T-helper 17 cell (primary cell): Measurements from ENCODE around the gene TSC1. TPM values are rescaled to one million over a fixed set of nuclear protein-coding genes. Genes with fewer than 3 reads are reported as not detected.

Source experiments
- ATAC-seq: fragments of 150-1000 bp; cut with Tn5 transposase; 2 replicates; pipeline ENCODE4 v1.10.0; 2021; ENCODE audit warnings: mild to moderate bottlenecking, moderate library complexity
- DNase-seq, 3 donors: peaks; one replicate each; pipeline versions ENCODE4 v3.0.0 to v3.0.0-alpha.2; 2020 to 2021
- H3K9me3 ChIP-seq: one replicate; pipeline ENCODE4 v1.7.0; 2013; ENCODE audit warnings: low read length, mild to moderate bottlenecking; ENCODE audit not compliant: control insufficient read depth, poor library complexity, severe bottlenecking
- H3K27ac Mint-ChIP-seq: one replicate; pipeline ENCODE4 v1.8.0; 2022; ENCODE audit warnings: mild to moderate bottlenecking, moderate library complexity, mixed read lengths
- H3K27me3 Mint-ChIP-seq: one replicate; pipeline ENCODE4 v1.8.0; 2022; ENCODE audit warnings: mixed read lengths
- H3K36me3 Mint-ChIP-seq: one replicate; pipeline ENCODE4 v1.8.0; 2022; ENCODE audit warnings: low read depth, mixed read lengths
- H3K4me1 Mint-ChIP-seq: one replicate; pipeline ENCODE4 v1.8.0; 2022; ENCODE audit warnings: mild to moderate bottlenecking, mixed read lengths
- H3K4me3 Mint-ChIP-seq: one replicate; pipeline ENCODE4 v1.8.0; 2022; ENCODE audit warnings: mild to moderate bottlenecking, moderate library complexity, mixed read lengths
- total RNA-seq, 4 donors: library from RNA in 2 of 4; stranded (reverse) in 2 of 4; gene quantifications; one replicate each; pipeline ENCODE4 v1.2.3 and lab custom pipeline; 2022 to 2026

Gene TSC1
- total RNA-seq, 2 donors from 2014 or later = 51.2 to 58.3 TPM

GRCh38 chr9:132942541-132943182 is 1.8 kb downstream of the TSC1 start:
- Mint-ChIP-seq H3K4me1 (peaks cover 16% of the 10 kb centered on the region), H3K27ac (peak overlapping the region; percentile 100), H3K36me3 (peaks cover 3% of the 10 kb centered on the region), H3K4me3 (peak overlapping the region; percentile 25), H3K27me3 (no peaks in the 10 kb centered on the region)
- no peaks in the 10 kb centered on the region for H3K9me3 ChIP-seq
- ATAC-seq (no peak), DNase-seq (no peak)

GRCh38 chr9:132939169-132939568 is 5.2 kb downstream of the TSC1 start:
- no peak for ATAC-seq
- Mint-ChIP-seq H3K4me1 (peaks cover 18% of the 10 kb centered on the region), H3K27me3 (no peaks in the 10 kb centered on the region)

GRCh38 chr9:132937463-132937901 is 6.9 kb downstream of the TSC1 start:
- DNase-seq (no peak), ATAC-seq (no peak)
- Mint-ChIP-seq H3K36me3 (peaks cover 2% of the 10 kb centered on the region), H3K27me3 (no peaks in the 10 kb centered on the region), H3K4me3 (no peak overlapping the region), H3K27ac (no peak overlapping the region), H3K4me1 (peaks cover 16% of the 10 kb centered on the region)
- no peaks in the 10 kb centered on the region for H3K9me3 ChIP-seq

More at GRCh38 chr9:132939169-132939568, 5.2 kb downstream of the TSC1 start:
- DNase-seq = no peak
- H3K36me3 Mint-ChIP-seq = no peaks in the 10 kb centered on the region
- peak overlapping the region; percentile 8 for H3K27ac Mint-ChIP-seq
- no peaks in the 10 kb centered on the region for H3K9me3 ChIP-seq
- no peak overlapping the region for H3K4me3 Mint-ChIP-seq

GRCh38 chr9:132935026-132935425 is 9.4 kb downstream of the TSC1 start:
- peaks cover 6% of the 10 kb centered on the region for H3K36me3 Mint-ChIP-seq
- H3K9me3 ChIP-seq = no peaks in the 10 kb centered on the region
- H3K4me1 Mint-ChIP-seq = peaks cover 21% of the 10 kb centered on the region
- no peaks in the 10 kb centered on the region for H3K27me3 Mint-ChIP-seq
- H3K4me3 Mint-ChIP-seq = no peak overlapping the region
- no peak for ATAC-seq
- no peak overlapping the region for H3K27ac Mint-ChIP-seq
- DNase-seq = no peak

- Mint-ChIP-seq H3K27ac (no peak overlapping the region), H3K4me3 (no peak overlapping the region), H3K36me3 (peaks cover 11% of the 10 kb centered on the region), H3K27me3 (no peaks in the 10 kb centered on the region), H3K4me1 (peaks cover 22% of the 10 kb centered on the region)
- ATAC-seq (no peak), DNase-seq (no peak)
- no peaks in the 10 kb centered on the region for H3K9me3 ChIP-seq
Measured at GRCh38 chr9:132931178-132931735, 13.2 kb downstream of the TSC1 start.

GRCh38 chr9:132927704-132928103 is 16.7 kb downstream of the TSC1 start:
- H3K27ac Mint-ChIP-seq = no peak overlapping the region
- no peak for DNase-seq
- H3K36me3 Mint-ChIP-seq = peaks cover 15% of the 10 kb centered on the region
- H3K27me3 Mint-ChIP-seq = no peaks in the 10 kb centered on the region
- H3K4me1 Mint-ChIP-seq = peaks cover 10% of the 10 kb centered on the region
- no peak overlapping the region for H3K4me3 Mint-ChIP-seq
- H3K9me3 ChIP-seq = no peaks in the 10 kb centered on the region
- ATAC-seq = no peak

GRCh38 chr9:132923346-132923902 is 21.0 kb downstream of the TSC1 start:
- no peak overlapping the region for H3K27ac Mint-ChIP-seq
- H3K36me3 Mint-ChIP-seq = peaks cover 23% of the 10 kb centered on the region

GRCh38 chr9:132919614-132920268 is 24.7 kb downstream of the TSC1 start:
- no peaks in the 10 kb centered on the region for H3K27me3 Mint-ChIP-seq
- no peak for ATAC-seq
- DNase-seq = no peak
- H3K4me1 Mint-ChIP-seq = peaks cover 4% of the 10 kb centered on the region
- H3K4me3 Mint-ChIP-seq = no peak overlapping the region
- peaks cover 23% of the 10 kb centered on the region for H3K36me3 Mint-ChIP-seq
- no peak overlapping the region for H3K27ac Mint-ChIP-seq
- H3K9me3 ChIP-seq = no peaks in the 10 kb centered on the region

More at GRCh38 chr9:132923346-132923902, 21.0 kb downstream of the TSC1 start:
- Mint-ChIP-seq H3K27me3 (no peaks in the 10 kb centered on the region), H3K4me3 (no peak overlapping the region), H3K4me1 (peaks cover 6% of the 10 kb centered on the region)
- ATAC-seq (no peak), DNase-seq (no peak)
- H3K9me3 ChIP-seq = no peaks in the 10 kb centered on the region

GRCh38 chr9:132914924-132915323 is 29.5 kb downstream of the TSC1 start:
- Mint-ChIP-seq H3K4me1 (peaks cover 6% of the 10 kb centered on the region), H3K36me3 (peaks cover 16% of the 10 kb centered on the region), H3K27ac (no peak overlapping the region), H3K4me3 (no peak overlapping the region), H3K27me3 (no peaks in the 10 kb centered on the region)
- no peak for ATAC-seq
- DNase-seq = no peak
- no peaks in the 10 kb centered on the region for H3K9me3 ChIP-seq

- Mint-ChIP-seq H3K36me3 (peaks cover 6% of the 10 kb centered on the region), H3K4me3 (no peak overlapping the region), H3K27ac (no peak overlapping the region), H3K27me3 (no peaks in the 10 kb centered on the region), H3K4me1 (peaks cover 11% of the 10 kb centered on the region)
- DNase-seq = no peak
- no peaks in the 10 kb centered on the region for H3K9me3 ChIP-seq
- ATAC-seq = no peak
Measured at GRCh38 chr9:132912131-132912530, 32.3 kb downstream of the TSC1 start.

GRCh38 chr9:132910376-132910775 is 34.0 kb downstream of the TSC1 start:
- Mint-ChIP-seq H3K27ac (no peak overlapping the region), H3K4me3 (no peak overlapping the region), H3K36me3 (peaks cover 6% of the 10 kb centered on the region), H3K27me3 (no peaks in the 10 kb centered on the region), H3K4me1 (peaks cover 11% of the 10 kb centered on the region)
- DNase-seq (no peak), ATAC-seq (no peak)
- no peaks in the 10 kb centered on the region for H3K9me3 ChIP-seq

- no peak for DNase-seq
- Mint-ChIP-seq H3K36me3 (peaks cover 6% of the 10 kb centered on the region), H3K27me3 (no peaks in the 10 kb centered on the region), H3K4me1 (peaks cover 11% of the 10 kb centered on the region), H3K27ac (peak overlapping the region; percentile 83), H3K4me3 (no peak overlapping the region)
- H3K9me3 ChIP-seq = no peaks in the 10 kb centered on the region
- no peak for ATAC-seq
Measured at GRCh38 chr9:132909311-132909710, 35.1 kb downstream of the TSC1 start.

- DNase-seq (no peak), ATAC-seq (peak; percentile 77)
- peaks cover 11% of the 10 kb centered on the region for H3K4me1 Mint-ChIP-seq
- H3K9me3 ChIP-seq = no peaks in the 10 kb centered on the region
- no peaks in the 10 kb centered on the region for H3K27me3 Mint-ChIP-seq
- H3K36me3 Mint-ChIP-seq = peaks cover 6% of the 10 kb centered on the region
- peak overlapping the region; percentile 12 for H3K4me3 Mint-ChIP-seq
- peak overlapping the region; percentile 83 for H3K27ac Mint-ChIP-seq
Measured at GRCh38 chr9:132908635-132909034, 35.8 kb downstream of the TSC1 start.
